DND-41 (cell line): ENCODE measurements around the gene LIPG.

ENCODE experiments used
- ATAC-seq: fragments of 200-7000 bp; cut with Tn5 transposase; 3 replicates; pipeline ENCODE4 v1.9.1; 2021; ENCODE audit warnings: low read depth; ENCODE audit not compliant: insufficient read depth
- DNase-seq: peaks from one replicate; pipeline ENCODE4 v3.0.0-alpha.2; 2020
- H2AFZ ChIP-seq: 2 replicates; pipeline ENCODE4 v1.6.0; 2012; ENCODE audit warnings: low read depth, low read length
- H3K27ac ChIP-seq: 2 replicates; pipeline ENCODE4 v1.5.1; 2012; ENCODE audit warnings: low read length, inconsistent platforms
- H3K27me3 ChIP-seq: fragments of 200-600 bp; sonication (generic); 2 replicates; pipeline ENCODE4 v1.6.0; 2012; ENCODE audit warnings: low read length, mild to moderate bottlenecking, inconsistent platforms; ENCODE audit not compliant: insufficient read depth, poor library complexity
- H3K36me3 ChIP-seq: 2 replicates; pipeline ENCODE4 v1.5.1; 2012; ENCODE audit warnings: low read length, inconsistent platforms; ENCODE audit not compliant: insufficient read depth
- H3K4me1 ChIP-seq: 2 replicates; pipeline ENCODE4 v1.5.1; 2012; ENCODE audit warnings: mild to moderate bottlenecking, low read length; ENCODE audit not compliant: insufficient read depth
- H3K4me2 ChIP-seq: 2 replicates; pipeline ENCODE4 v1.6.0; 2012; ENCODE audit warnings: mild to moderate bottlenecking, moderate library complexity, low read length, inconsistent platforms; ENCODE audit not compliant: insufficient read depth
- H3K4me3 ChIP-seq, 2 experiments: fragments of 200-600 bp in 1 of 2; shearing (Covaris generic) in 1 of 2; 2 replicates each; pipeline ENCODE4 v1.5.1; 2012 to 2016; ENCODE audit warnings: inconsistent platforms in 2 of 2, low read length in 2 of 2, mild to moderate bottlenecking in 2 of 2, low read depth in 1 of 2, moderate library complexity in 1 of 2
- H3K79me2 ChIP-seq: 2 replicates; pipeline ENCODE4 v1.6.0; 2012; ENCODE audit warnings: low read length, inconsistent platforms; ENCODE audit not compliant: insufficient read depth
- H3K9ac ChIP-seq: 2 replicates; pipeline ENCODE4 v1.6.0; 2012; ENCODE audit warnings: low read depth, mild to moderate bottlenecking, inconsistent platforms, low read length, moderate library complexity
- H3K9me3 ChIP-seq: 2 replicates; pipeline ENCODE4 v1.5.1; 2012; ENCODE audit warnings: low read length, moderate library complexity, mild to moderate bottlenecking, inconsistent platforms; ENCODE audit not compliant: insufficient read depth, severe bottlenecking
- H4K20me1 ChIP-seq: 2 replicates; pipeline ENCODE4 v1.6.0; 2012; ENCODE audit warnings: low read length; ENCODE audit not compliant: insufficient read depth
- EZH2 ChIP-seq: IDR thresholded peaks from 3 replicates; pipeline ENCODE4 v1.6.1; 2012; ENCODE audit warnings: borderline replicate concordance, low read depth, mild to moderate bottlenecking, moderate library complexity, low read length, inconsistent platforms; ENCODE audit not compliant: severe bottlenecking
- TF ChIP-seq, protein P1 (sequence below): IDR thresholded peaks from 2 replicates; pipeline ENCODE4 v1.5.1; 2012; ENCODE audit warnings: borderline replicate concordance, low read length, moderate library complexity, mild to moderate bottlenecking; ENCODE audit not compliant: poor library complexity, severe bottlenecking; ENCODE audit errors: extremely low read depth

LIPG gene

DNA sequence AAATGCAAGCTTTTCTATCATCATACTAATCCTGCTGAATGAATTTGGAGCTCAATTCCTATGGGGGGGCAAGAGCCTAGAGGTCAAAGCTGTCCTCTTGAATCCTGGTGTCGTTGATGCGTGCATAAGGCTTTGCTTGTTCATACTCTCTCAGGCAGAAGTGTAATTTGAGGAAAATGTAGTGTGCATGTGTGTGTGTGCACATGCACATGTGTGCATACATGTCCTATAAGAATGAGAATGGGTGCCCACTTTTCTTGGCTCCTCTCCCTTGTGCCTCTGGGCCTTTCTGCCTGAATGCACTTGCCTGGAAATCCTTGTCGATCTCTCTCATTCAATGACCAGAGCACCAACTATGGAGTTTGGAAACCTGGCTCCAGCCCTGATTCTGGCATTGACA lies 46.3 kb upstream of the LIPG start:
- Histone ChIP-seq H3K27me3 (peaks cover 12% of the 10 kb centered on the region), H3K36me3 (no peaks in the 10 kb centered on the region), H3K4me2 (no peak overlapping the region), H3K79me2 (no peaks in the 10 kb centered on the region), H2AFZ (no peak overlapping the region), H3K4me1 (no peaks in the 10 kb centered on the region), H3K9ac (no peak overlapping the region), H3K4me3 (no peak overlapping the region), H3K27ac (no peak overlapping the region), H4K20me1 (no peaks in the 10 kb centered on the region), H3K9me3 (no peaks in the 10 kb centered on the region)
- no peak for DNase-seq
- TF ChIP-seq EZH2 = no peak
- TF ChIP-seq, protein P1, sequence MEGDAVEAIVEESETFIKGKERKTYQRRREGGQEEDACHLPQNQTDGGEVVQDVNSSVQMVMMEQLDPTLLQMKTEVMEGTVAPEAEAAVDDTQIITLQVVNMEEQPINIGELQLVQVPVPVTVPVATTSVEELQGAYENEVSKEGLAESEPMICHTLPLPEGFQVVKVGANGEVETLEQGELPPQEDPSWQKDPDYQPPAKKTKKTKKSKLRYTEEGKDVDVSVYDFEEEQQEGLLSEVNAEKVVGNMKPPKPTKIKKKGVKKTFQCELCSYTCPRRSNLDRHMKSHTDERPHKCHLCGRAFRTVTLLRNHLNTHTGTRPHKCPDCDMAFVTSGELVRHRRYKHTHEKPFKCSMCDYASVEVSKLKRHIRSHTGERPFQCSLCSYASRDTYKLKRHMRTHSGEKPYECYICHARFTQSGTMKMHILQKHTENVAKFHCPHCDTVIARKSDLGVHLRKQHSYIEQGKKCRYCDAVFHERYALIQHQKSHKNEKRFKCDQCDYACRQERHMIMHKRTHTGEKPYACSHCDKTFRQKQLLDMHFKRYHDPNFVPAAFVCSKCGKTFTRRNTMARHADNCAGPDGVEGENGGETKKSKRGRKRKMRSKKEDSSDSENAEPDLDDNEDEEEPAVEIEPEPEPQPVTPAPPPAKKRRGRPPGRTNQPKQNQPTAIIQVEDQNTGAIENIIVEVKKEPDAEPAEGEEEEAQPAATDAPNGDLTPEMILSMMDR = no peak
- ATAC-seq = no peak

DNA sequence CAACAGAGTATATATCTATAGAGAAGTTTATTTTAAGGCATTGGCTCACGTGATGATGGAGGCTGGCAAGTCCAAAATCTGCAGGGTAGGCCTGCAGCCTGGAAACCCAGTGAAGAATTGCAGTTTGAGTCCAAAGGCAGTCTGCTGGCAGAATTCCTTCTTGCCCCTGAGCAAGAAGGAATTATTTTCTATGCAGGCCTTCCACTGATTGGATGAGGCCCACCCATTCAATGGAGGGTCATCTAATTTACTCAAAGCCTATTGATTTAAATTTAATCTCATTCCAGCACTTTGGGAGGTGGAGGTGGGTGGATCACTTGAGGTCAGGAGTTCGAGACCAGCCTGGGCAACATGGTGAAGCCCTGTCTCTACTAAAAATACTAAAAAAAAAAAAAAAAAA lies 44.4 kb upstream of the LIPG start:
- Histone ChIP-seq H3K4me3 (no peak overlapping the region), H3K9ac (no peak overlapping the region), H4K20me1 (no peaks in the 10 kb centered on the region), H3K9me3 (no peaks in the 10 kb centered on the region), H3K27me3 (peaks cover 12% of the 10 kb centered on the region), H3K36me3 (no peaks in the 10 kb centered on the region), H3K79me2 (no peaks in the 10 kb centered on the region), H3K27ac (no peak overlapping the region), H3K4me1 (no peaks in the 10 kb centered on the region), H2AFZ (no peak overlapping the region), H3K4me2 (no peak overlapping the region)
- TF ChIP-seq, protein P1 = no peak
- no peak for TF ChIP-seq EZH2
- no peak for DNase-seq
- no peak for ATAC-seq

DNA sequence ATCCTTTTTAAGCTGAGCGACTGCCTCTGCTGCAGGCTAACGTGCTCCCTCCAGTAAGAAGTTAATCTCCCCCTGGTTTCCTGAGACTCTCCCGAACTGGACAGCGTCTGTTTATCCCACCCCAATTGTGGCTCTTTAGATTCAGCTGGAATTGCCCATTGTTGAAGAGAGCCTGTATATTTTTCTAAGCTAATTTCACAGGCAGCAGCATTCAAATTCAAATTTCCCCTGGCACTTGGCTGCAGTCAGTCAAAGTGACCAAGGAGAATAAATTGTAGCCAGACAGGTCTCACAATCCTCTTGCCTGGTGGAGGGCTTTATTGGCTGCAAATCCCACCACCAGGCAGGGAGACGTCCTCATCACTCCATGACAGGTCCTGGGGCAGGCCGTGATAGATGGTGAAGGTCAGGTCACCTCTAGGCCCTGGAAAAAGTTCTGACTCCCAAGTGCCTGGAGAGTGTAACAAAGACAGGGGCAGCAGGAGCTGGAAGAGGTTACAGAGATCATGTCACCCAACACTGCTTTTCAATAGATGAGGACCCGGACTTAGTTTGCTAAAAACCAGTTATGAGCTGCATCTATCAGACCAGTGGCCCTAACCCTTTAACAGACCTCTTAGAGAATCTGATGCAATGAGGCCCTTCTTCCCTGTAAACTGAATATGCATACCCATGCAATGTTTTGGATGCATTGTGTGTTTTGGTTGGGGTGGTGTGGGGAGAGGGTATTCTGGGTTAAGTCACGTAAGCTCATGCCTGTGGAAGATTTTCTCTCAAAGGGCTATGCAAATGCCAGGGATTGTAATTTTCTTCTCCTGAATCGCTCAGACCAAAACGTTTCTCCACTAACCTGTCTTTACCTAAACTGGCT lies 42.5 kb upstream of the LIPG start:
- Histone ChIP-seq H3K79me2 (no peaks in the 10 kb centered on the region), H3K4me1 (no peaks in the 10 kb centered on the region), H4K20me1 (no peaks in the 10 kb centered on the region), H3K4me3 (no peak overlapping the region), H3K27ac (no peak overlapping the region), H3K9me3 (no peaks in the 10 kb centered on the region), H3K4me2 (no peak overlapping the region), H2AFZ (no peak overlapping the region), H3K27me3 (peaks cover 12% of the 10 kb centered on the region), H3K36me3 (no peaks in the 10 kb centered on the region), H3K9ac (no peak overlapping the region)
- DNase-seq = no peak
- ATAC-seq = no peak
- TF ChIP-seq, protein P1 = no peak
- no peak for TF ChIP-seq EZH2
